ENCODE measurements around the gene SLC22A1. TPM values are rescaled to one million over a fixed set of nuclear protein-coding genes. Genes with fewer than 3 reads are reported as not detected.

Gene SLC22A1
- total RNA-seq, 4 donors from 2014 or later: 1.4 to 2.6 (median 1.5) TPM

GRCh38 chr6:160194808-160195207, 73.2 kb downstream of the SLC22A1 start:
- TF ChIP-seq, protein P1, sequence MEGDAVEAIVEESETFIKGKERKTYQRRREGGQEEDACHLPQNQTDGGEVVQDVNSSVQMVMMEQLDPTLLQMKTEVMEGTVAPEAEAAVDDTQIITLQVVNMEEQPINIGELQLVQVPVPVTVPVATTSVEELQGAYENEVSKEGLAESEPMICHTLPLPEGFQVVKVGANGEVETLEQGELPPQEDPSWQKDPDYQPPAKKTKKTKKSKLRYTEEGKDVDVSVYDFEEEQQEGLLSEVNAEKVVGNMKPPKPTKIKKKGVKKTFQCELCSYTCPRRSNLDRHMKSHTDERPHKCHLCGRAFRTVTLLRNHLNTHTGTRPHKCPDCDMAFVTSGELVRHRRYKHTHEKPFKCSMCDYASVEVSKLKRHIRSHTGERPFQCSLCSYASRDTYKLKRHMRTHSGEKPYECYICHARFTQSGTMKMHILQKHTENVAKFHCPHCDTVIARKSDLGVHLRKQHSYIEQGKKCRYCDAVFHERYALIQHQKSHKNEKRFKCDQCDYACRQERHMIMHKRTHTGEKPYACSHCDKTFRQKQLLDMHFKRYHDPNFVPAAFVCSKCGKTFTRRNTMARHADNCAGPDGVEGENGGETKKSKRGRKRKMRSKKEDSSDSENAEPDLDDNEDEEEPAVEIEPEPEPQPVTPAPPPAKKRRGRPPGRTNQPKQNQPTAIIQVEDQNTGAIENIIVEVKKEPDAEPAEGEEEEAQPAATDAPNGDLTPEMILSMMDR (IDR thresholded peaks at IDR 0.05; ENCODE audit: low read depth): no peak

- TF ChIP-seq, protein P1 (IDR thresholded peaks at IDR 0.05; ENCODE audit: low read depth): no peak
Observed at GRCh38 chr6:160197662-160198061, 76.0 kb downstream of the SLC22A1 start.

DNA sequence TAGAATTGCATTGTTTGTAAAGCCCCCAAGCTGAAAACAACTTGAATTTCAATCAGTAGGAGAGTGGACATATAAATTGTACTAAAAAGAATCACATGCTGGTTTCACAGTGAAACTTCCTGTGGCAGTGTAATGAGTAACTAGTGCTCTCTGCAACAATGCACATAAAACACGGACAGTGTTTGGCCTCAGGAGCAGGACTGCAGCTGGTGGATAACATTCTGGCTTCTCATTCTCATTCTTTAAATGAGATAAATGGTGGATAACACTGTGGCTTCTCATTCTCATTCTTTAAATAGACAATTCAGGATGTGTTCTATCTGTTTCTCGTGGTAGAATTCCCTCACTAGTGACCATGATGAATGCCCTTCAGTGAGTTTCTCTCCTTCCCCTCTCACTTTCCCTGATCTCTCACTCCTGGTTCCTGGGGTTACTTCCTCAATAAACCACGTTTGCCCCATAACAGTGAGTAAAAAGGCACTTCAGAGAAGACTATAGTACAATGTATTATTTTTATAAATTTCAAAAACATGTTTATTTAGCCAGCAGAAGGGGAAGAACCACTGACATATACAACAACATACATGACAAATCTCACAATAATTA, 77.1 kb downstream of the SLC22A1 start:
- TF ChIP-seq, protein P1 (IDR thresholded peaks at IDR 0.05; ENCODE audit: low read depth): no peak

- TF ChIP-seq, protein P1 (IDR thresholded peaks at IDR 0.05; ENCODE audit: low read depth): no peak
Observed at GRCh38 chr6:160201061-160201460, 79.4 kb downstream of the SLC22A1 start.

- TF ChIP-seq, protein P1 (IDR thresholded peaks at IDR 0.05; ENCODE audit: low read depth): no peak
Observed at GRCh38 chr6:160202411-160202810, 80.8 kb downstream of the SLC22A1 start.

GRCh38 chr6:160203076-160203475, 81.5 kb downstream of the SLC22A1 start:
- TF ChIP-seq, protein P1 (IDR thresholded peaks at IDR 0.05; ENCODE audit: low read depth): no peak

DNA sequence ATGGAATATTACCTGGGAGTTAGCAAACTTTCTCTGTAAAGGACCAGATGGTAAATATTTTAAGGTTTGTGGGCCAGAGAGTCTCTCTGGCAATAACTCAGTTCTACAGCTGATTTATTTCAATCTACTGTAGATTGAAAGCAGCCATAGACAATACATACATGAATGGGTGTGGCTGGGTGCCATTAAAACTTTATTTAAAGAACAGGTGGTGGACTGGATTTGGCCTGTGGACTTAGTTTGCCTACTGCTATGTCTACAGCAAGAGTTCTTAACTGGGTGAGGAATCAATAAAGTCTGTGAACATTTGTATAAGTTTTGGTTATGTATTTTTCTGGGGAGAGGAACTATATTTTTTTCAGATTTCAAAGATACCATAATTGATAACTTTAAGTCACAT, 81.9 kb downstream of the SLC22A1 start:
- TF ChIP-seq, protein P1 (IDR thresholded peaks at IDR 0.05; ENCODE audit: low read depth): no peak
